AG04450 (cell line): ENCODE results near the gene KRT222. TPM values are rescaled to one million over a fixed set of nuclear protein-coding genes. Genes with fewer than 3 reads are reported as not detected.

Experiments
- CTCF ChIA-PET: fragments of 300-600, 350-600 bp; formaldehyde crosslinking; extraction: SDS; loops from one replicate; lab custom pipeline; 2022; ENCODE audit warnings: antibody characterized with exemption, inconsistent platforms; lab: Charles Lee
- POLR2A ChIA-PET: fragments of 350-600 bp; formaldehyde crosslinking; extraction: SDS; loops from one replicate; lab custom pipeline; 2021; ENCODE audit warnings: antibody characterized with exemption, inconsistent platforms; lab: Yijun Ruan, JAX
- DNase-seq: peaks from one replicate; pipeline ENCODE4 v3.0.0-alpha.2; 2011; ENCODE audit warnings: low read depth, low spot score
- H3K27ac ChIP-seq: one replicate; pipeline ENCODE4 v1.5.1; 2012; ENCODE audit warnings: low read depth, low read length, control low read depth
- H3K27me3 ChIP-seq: one replicate; pipeline ENCODE4 v1.6.0; 2012; ENCODE audit warnings: low read length; ENCODE audit not compliant: control insufficient read depth, insufficient read depth
- H3K4me3 ChIP-seq: 2 replicates; pipeline ENCODE4 v1.5.1; 2011; ENCODE audit warnings: mild to moderate bottlenecking, low read depth, low read length, control low read depth
- H3K9me3 ChIP-seq: 2 replicates; pipeline ENCODE4 v1.5.1; 2012; ENCODE audit warnings: low read length; ENCODE audit not compliant: control insufficient read depth, insufficient read depth
- polyA plus RNA-seq: library from polyadenylated mRNA; depleted of rRNA; stranded (reverse); fragments of >200 nt; gene quantifications from 2 replicates; pipeline ENCODE4 v1.2.3, GENCODE V29; 2011
- TF ChIP-seq, protein P1 (sequence below): IDR thresholded peaks from 2 replicates; pipeline ENCODE4 v1.5.1; 2011; ENCODE audit warnings: low read depth, low read length, control low read depth, inconsistent platforms

KRT222 gene
- polyA plus RNA-seq, 1 experiment: not detected

- no peak for DNase-seq
- H3K4me3 ChIP-seq: no peak overlapping the region
- H3K27me3 ChIP-seq: no peaks in the 10 kb centered on the region
- CTCF ChIA-PET: interaction anchor here (1.3 to 3.0 kb wide), 4 partner anchors 10 to 1041 kb away, joined by 3 to 12 read pairs (median 7); no protein-coding TSS in a partner anchor
- no peak overlapping the region for H3K27ac ChIP-seq
- TF ChIP-seq, protein P1, sequence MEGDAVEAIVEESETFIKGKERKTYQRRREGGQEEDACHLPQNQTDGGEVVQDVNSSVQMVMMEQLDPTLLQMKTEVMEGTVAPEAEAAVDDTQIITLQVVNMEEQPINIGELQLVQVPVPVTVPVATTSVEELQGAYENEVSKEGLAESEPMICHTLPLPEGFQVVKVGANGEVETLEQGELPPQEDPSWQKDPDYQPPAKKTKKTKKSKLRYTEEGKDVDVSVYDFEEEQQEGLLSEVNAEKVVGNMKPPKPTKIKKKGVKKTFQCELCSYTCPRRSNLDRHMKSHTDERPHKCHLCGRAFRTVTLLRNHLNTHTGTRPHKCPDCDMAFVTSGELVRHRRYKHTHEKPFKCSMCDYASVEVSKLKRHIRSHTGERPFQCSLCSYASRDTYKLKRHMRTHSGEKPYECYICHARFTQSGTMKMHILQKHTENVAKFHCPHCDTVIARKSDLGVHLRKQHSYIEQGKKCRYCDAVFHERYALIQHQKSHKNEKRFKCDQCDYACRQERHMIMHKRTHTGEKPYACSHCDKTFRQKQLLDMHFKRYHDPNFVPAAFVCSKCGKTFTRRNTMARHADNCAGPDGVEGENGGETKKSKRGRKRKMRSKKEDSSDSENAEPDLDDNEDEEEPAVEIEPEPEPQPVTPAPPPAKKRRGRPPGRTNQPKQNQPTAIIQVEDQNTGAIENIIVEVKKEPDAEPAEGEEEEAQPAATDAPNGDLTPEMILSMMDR: no peak
- POLR2A ChIA-PET: no interaction called here
- no peaks in the 10 kb centered on the region for H3K9me3 ChIP-seq
Measured at GRCh38 chr17:40625311-40625710, 39.7 kb downstream of the KRT222 start.

- TF ChIP-seq, protein P1: no peak
- ChIA-PET CTCF (interaction anchor here (2.2 to 3.0 kb wide), 2 partner anchors 8 to 1043 kb away, joined by 10 to 12 read pairs; no protein-coding TSS in a partner anchor), POLR2A (no interaction called here)
- Histone ChIP-seq H3K27me3 (peaks cover 4% of the 10 kb centered on the region), H3K27ac (no peak overlapping the region), H3K4me3 (no peak overlapping the region), H3K9me3 (no peaks in the 10 kb centered on the region; the same call in 1 of the 2 replicates)
- DNase-seq: no peak
Measured at GRCh38 chr17:40623419-40624210, 41.4 kb downstream of the KRT222 start.

- Histone ChIP-seq H3K27ac (no peak overlapping the region), H3K4me3 (no peak overlapping the region), H3K9me3 (no peaks in the 10 kb centered on the region; the same call in 1 of the 2 replicates), H3K27me3 (peaks cover 6% of the 10 kb centered on the region)
- ChIA-PET POLR2A (no interaction called here), CTCF (interaction anchor here (1.5 kb wide), 1 partner anchor 169 kb away, joined by 6 read pairs; no protein-coding TSS in a partner anchor)
- TF ChIP-seq, protein P1: no peak
- no peak for DNase-seq
Measured at GRCh38 chr17:40622509-40622928, 42.5 kb downstream of the KRT222 start.

DNA sequence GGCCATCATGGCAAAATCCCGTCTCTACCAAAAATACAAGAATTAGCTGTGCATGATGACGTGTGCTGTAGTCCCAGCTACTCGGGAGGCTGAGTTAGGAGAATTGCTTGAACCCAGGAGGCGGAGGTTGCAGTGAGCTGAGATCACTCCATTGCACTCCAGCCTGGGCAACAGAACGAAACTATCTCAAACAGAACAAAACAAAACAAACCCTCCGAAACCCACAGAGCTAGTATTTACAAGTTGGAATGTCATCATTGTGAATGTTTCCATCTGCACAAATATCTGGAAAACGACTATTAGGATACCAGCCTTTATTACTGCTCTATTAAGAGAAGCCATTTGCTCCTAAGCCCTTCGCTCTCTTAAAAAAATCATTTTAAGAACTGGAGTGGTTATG is 43.4 kb downstream of the KRT222 start:
- CTCF ChIA-PET: interaction anchor here (0.7 to 1.5 kb wide), 2 partner anchors 170 to 927 kb away, joined by 4 to 6 read pairs; no protein-coding TSS in a partner anchor
- POLR2A ChIA-PET: interaction anchor here (0.6 kb wide), 1 partner anchor 99 kb away, joined by 4 read pairs; no protein-coding TSS in a partner anchor
- TF ChIP-seq, protein P1: no peak
- Histone ChIP-seq H3K9me3 (no peaks in the 10 kb centered on the region; the same call in 1 of the 2 replicates), H3K27ac (peak overlapping the region; percentile 39), H3K27me3 (peaks cover 6% of the 10 kb centered on the region), H3K4me3 (no peak overlapping the region)
- peak; percentile 30 for DNase-seq

DNA sequence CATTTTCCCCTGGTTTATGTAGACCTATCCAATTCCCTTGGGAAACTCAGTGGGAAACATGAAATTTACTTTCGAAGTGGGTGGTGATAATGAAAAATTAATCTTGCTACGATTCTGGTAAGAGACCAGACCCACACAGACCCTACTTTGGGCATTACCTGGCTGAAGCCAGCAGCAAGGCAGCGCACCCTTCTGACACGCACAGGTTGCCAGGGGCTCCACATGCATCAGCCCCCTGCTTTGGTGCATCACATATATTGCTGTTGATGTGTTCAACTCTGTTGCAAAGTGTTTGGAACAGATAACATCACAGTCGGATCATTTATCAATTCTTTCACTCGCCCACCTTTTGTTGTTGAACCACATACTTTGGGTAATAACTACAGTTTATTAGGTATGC is 44.0 kb downstream of the KRT222 start:
- no peak overlapping the region for H3K4me3 ChIP-seq
- no peak for DNase-seq
- ChIA-PET CTCF (interaction anchor here (0.8 to 2.7 kb wide), 6 partner anchors 8 to 1042 kb away, joined by 3 to 14 read pairs (median 4); no protein-coding TSS in a partner anchor), POLR2A (no interaction called here)
- no peak overlapping the region for H3K27ac ChIP-seq
- TF ChIP-seq, protein P1: no peak
- H3K27me3 ChIP-seq: peaks cover 11% of the 10 kb centered on the region
- H3K9me3 ChIP-seq: no peaks in the 10 kb centered on the region; the same call in 1 of the 2 replicates
